ENCODE data around the gene USO1. TPM values are rescaled to one million over a fixed set of nuclear protein-coding genes. Genes with fewer than 3 reads are reported as not detected.

The USO1 gene
- total and polyA plus RNA-seq, 2 of the 8 experiments (the other 6 are each of a cell fraction or from before 2014, with no cell fraction given), result 57.3 to 198 TPM

DNA sequence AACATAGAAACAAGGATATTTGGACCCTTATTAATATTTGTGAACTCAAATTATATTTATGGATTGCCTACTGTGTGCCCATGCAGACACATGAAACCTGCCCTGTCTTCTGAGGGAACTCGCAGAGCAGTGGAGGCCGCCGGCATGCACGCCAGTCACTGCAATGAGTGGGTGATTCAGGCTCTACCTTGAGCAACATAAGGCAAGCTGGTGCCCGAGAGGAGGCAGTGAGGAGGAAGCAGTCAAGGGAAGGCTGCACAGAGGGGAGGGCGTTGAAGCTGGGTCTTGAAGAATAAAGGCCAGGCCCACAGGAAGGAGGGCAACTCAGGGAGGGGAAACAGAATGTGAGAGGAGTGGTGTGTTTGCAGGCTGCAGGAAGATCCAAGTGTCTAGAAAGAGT lies 125.1 kb downstream of the USO1 start:
- no peak for DNase-seq (ENCODE audit: low read depth in 1 of 2, low spot score in 2 of 2)
- no peak for TF ChIP-seq CBX5 (IDR thresholded peaks at IDR 0.05; ENCODE audit: low read depth, low read length)
- TF ChIP-seq FOSL1 (IDR thresholded peaks at IDR 0.05; ENCODE audit: insufficient read depth, low read depth, low read length), result no peak
- TF ChIP-seq POLR2A (IDR thresholded peaks at IDR 0.05; ENCODE audit: control extremely low read depth in 1 of 2, low read depth in 2 of 2, low read length in 2 of 2), result no peak
- TF ChIP-seq YY1 (IDR thresholded peaks at IDR 0.05; ENCODE audit: low read depth, low read length), result no peak
- TF ChIP-seq BCL11A (IDR thresholded peaks at IDR 0.05; ENCODE audit: low read depth in 2 of 2, low read length in 2 of 2), result no peak
- no peak for TF ChIP-seq CEBPB (IDR thresholded peaks at IDR 0.05; ENCODE audit: low read depth, low read length)
- no peak for TF ChIP-seq USF2 (IDR thresholded peaks at IDR 0.05; ENCODE audit: low read length)
- no peak for TF ChIP-seq HDAC2 (IDR thresholded peaks at IDR 0.05; ENCODE audit: borderline replicate concordance in 1 of 2, low read depth in 2 of 2, low read length in 2 of 2)
- no peak for TF ChIP-seq SRF (IDR thresholded peaks at IDR 0.05; ENCODE audit: low read depth, low read length)
- TF ChIP-seq EGR1 (IDR thresholded peaks at IDR 0.05; ENCODE audit: borderline replicate concordance, low read depth, low read length), result no peak

More for the DNA sequence above, 125.1 kb downstream of the USO1 start:
- Histone ChIP-seq H4K8ac (ENCODE audit: extremely low read depth, insufficient read depth, low read length) (no peak overlapping the region), H2BK5ac (ENCODE audit: low read depth, low read length) (no peak overlapping the region), H3K79me2 (ENCODE audit: control insufficient read depth in 1 of 2, insufficient read depth in 2 of 2, low read length in 2 of 2) (no peaks in the 10 kb centered on the region), H3K36me3 (ENCODE audit: control insufficient read depth in 2 of 4, insufficient read depth in 4 of 4, low read length in 3 of 4) (no peaks in the 10 kb centered on the region), H3K56ac (replicated peaks; ENCODE audit: insufficient read length, low read depth, low read length) (no peak overlapping the region), H3K4me1 (replicated peaks in 1 of 4; ENCODE audit: control insufficient read depth in 3 of 4, insufficient read depth in 4 of 4, low read length in 3 of 4) (peaks cover 0 to 7% (median 0%) of the 10 kb centered on the region in 4 experiments; a peak in 2 of 7 replicates), H3K27ac (ENCODE audit: low read depth, low read length) (no peak overlapping the region), H2BK120ac (replicated peaks; ENCODE audit: low read depth, low read length) (no peak overlapping the region), H3K79me1 (ENCODE audit: low read depth, low read length) (no peaks in the 10 kb centered on the region), H2AK5ac (ENCODE audit: low read depth, low read length) (no peak overlapping the region), H3K4me2 (ENCODE audit: insufficient read depth in 1 of 2, low read depth in 2 of 2, low read length in 2 of 2) (no peak overlapping the region), H3K18ac (ENCODE audit: extremely low read depth, low read length) (no peak overlapping the region), H3K4me3 (ENCODE audit: extremely low read depth in 1 of 4, insufficient read depth in 2 of 4, low read depth in 3 of 4, low read length in 4 of 4) (no peak overlapping the region), H2BK20ac (ENCODE audit: low read length) (no peak overlapping the region), H2AFZ (ENCODE audit: low read length) (0 out of 2 replicates have a peak overlapping the region, but pooled peaks have one; percentile 21), H4K5ac (ENCODE audit: insufficient read length, low read depth, low read length) (no peak overlapping the region), H2BK12ac (ENCODE audit: low read depth, low read length) (no peak overlapping the region), H3K4ac (replicated peaks; ENCODE audit: insufficient read length, low read depth, low read length) (no peak overlapping the region), H3K23ac (ENCODE audit: insufficient read length) (no peak overlapping the region), H4K91ac (replicated peaks; ENCODE audit: insufficient read length, low read length) (no peak overlapping the region), H3K9me3 (ENCODE audit: insufficient read depth in 2 of 2, low read depth in 1 of 2, low read length in 1 of 2) (no peaks in the 10 kb centered on the region), H3K23me2 (ENCODE audit: low read depth, low read length) (no peaks in the 10 kb centered on the region), H4K20me1 (replicated peaks in 1 of 2; ENCODE audit: control insufficient read depth in 1 of 2, insufficient read depth in 2 of 2, low read length in 2 of 2) (no peaks in the 10 kb centered on the region), H3K14ac (ENCODE audit: insufficient read length) (no peak overlapping the region), H3K27me3 (replicated peaks in 1 of 4; ENCODE audit: control insufficient read depth in 3 of 4, extremely low read depth in 1 of 4, insufficient read depth in 3 of 4, low read length in 3 of 4) (no peaks in the 10 kb centered on the region), H2BK15ac (ENCODE audit: low read length) (no peak overlapping the region), H3K9ac (replicated peaks in 1 of 4; ENCODE audit: extremely low read depth in 1 of 4, low read depth in 3 of 4, low read length in 3 of 4) (no peak overlapping the region)
- ChIA-PET CTCF (ENCODE audit: partially characterized antibody) (interaction anchor here (1.3 to 1.7 kb wide), 4 partner anchors 26 to 66 kb away, joined by 3 to 7 read pairs (median 4); no protein-coding TSS in a partner anchor), POLR2A (ENCODE audit: partially characterized antibody) (no interaction called here)
- FAIRE-seq, result no peak
- 83% methylated on average over 6 of the region's 6 CpGs; no CpG with 5 or more reads in 1 of the 2 experiments for WGBS, 2 experiments (ENCODE audit: extremely low coverage in 1 of 2, insufficient coverage in 1 of 2, insufficient read length in 1 of 2, insufficient replicate concordance in 2 of 2, low coverage in 1 of 2, low lambda C conversion rate in 2 of 2, missing lambda C conversion rate in 1 of 2)
